SK-N-SH (cell line): ENCODE data around the gene ZMPSTE24. TPM values are rescaled to one million over a fixed set of nuclear protein-coding genes. Genes with fewer than 3 reads are reported as not detected.

Source experiments
- CTCF ChIA-PET: fragments of 300-600, 350-600 bp; formaldehyde crosslinking; extraction: SDS; loops from one replicate; lab custom pipeline; 2021; lab: Yijun Ruan, JAX
- POLR2A ChIA-PET: fragments of 350-600 bp; sonication (Branson Sonifier 250); formaldehyde crosslinking; extraction: SDS; loops from one replicate; lab custom pipeline; 2020; ENCODE audit warnings: antibody characterized with exemption, inconsistent platforms; lab: Yijun Ruan, JAX
- DNase-seq: peaks from one replicate; pipeline ENCODE4 v3.0.0; 2012
- H2AFZ ChIP-seq: fragments of 200-600 bp; sonication (generic); 2 replicates; pipeline ENCODE4 v1.8.1; 2016; ENCODE audit warnings: antibody characterized with exemption, mild to moderate bottlenecking, low read depth
- H3F3A ChIP-seq: fragments of 200-600 bp; sonication (generic); replicated peaks from 2 replicates; pipeline ENCODE3; 2016; ENCODE audit warnings: antibody characterized with exemption, mild to moderate bottlenecking; ENCODE audit not compliant: insufficient read depth
- H3K27ac ChIP-seq, 2 experiments: fragments of 200-500 bp in 1 of 2; fragments of 200-600 bp in 1 of 2; sonication (Bioruptor generic) in 1 of 2; sonication (generic), shearing (Covaris generic) in 1 of 2; 2 replicates each; pipeline versions ENCODE4 v1.5.1 to v1.6.1; 2014 to 2016; ENCODE audit warnings: low read depth in 2 of 2, inconsistent platforms in 1 of 2, low read length in 1 of 2, mild to moderate bottlenecking in 1 of 2, mixed read lengths in 1 of 2
- H3K27me3 ChIP-seq: fragments of 200-600 bp; sonication (generic), shearing (Covaris generic); 2 replicates; pipeline ENCODE4 v1.6.1; 2016; ENCODE audit warnings: mixed run types; ENCODE audit not compliant: insufficient read depth
- H3K36me3 ChIP-seq, 2 experiments: fragments of 200-500 bp in 1 of 2; fragments of 200-600 bp in 1 of 2; sonication (Bioruptor generic) in 1 of 2; sonication (generic) in 1 of 2; replicated peaks in 1 of 2; 2 replicates each; pipeline versions ENCODE3 to v1.5.1; 2014 to 2016; ENCODE audit warnings: low read length in 1 of 2, mild to moderate bottlenecking in 1 of 2; ENCODE audit not compliant: insufficient read depth in 2 of 2, control insufficient read depth in 1 of 2
- H3K4me1 ChIP-seq, 2 experiments: fragments of 200-500 bp in 1 of 2; fragments of 200-600 bp in 1 of 2; sonication (Bioruptor generic) in 1 of 2; sonication (generic), shearing (Covaris generic) in 1 of 2; 2 replicates each; pipeline versions ENCODE4 v1.5.1 to v1.6.1; 2014 to 2016; ENCODE audit warnings: low read depth in 1 of 2, low read length in 1 of 2, mixed run types in 1 of 2; ENCODE audit not compliant: insufficient read depth in 2 of 2, control insufficient read depth in 1 of 2
- H3K4me2 ChIP-seq: fragments of 200-600 bp; sonication (generic), shearing (Covaris generic); 2 replicates; pipeline ENCODE4 v1.6.1; 2017; ENCODE audit warnings: mixed run types
- H3K4me3 ChIP-seq, 2 experiments: fragments of 200-500 bp in 1 of 2; fragments of 200-600 bp in 1 of 2; sonication (Bioruptor generic) in 1 of 2; sonication (generic), shearing (Covaris generic) in 1 of 2; 2 replicates each; pipeline versions ENCODE4 v1.5.1 to v1.8.1; 2014 to 2016; ENCODE audit warnings: low read depth in 2 of 2, inconsistent platforms in 1 of 2, low read length in 1 of 2, mild to moderate bottlenecking in 1 of 2, mixed read lengths in 1 of 2, moderate library complexity in 1 of 2
- H3K79me2 ChIP-seq: fragments of 200-600 bp; sonication (generic); 2 replicates; pipeline ENCODE4 v1.8.1; 2017; ENCODE audit warnings: mild to moderate bottlenecking; ENCODE audit not compliant: insufficient read depth
- H3K9ac ChIP-seq: fragments of 200-600 bp; sonication (generic); 2 replicates; pipeline ENCODE4 v1.6.1; 2017; ENCODE audit warnings: mixed run types
- H3K9me2 ChIP-seq: fragments of 200-600 bp; sonication (generic); 2 replicates; pipeline ENCODE4 v1.6.1; 2017; ENCODE audit warnings: mixed run types
- H3K9me3 ChIP-seq: fragments of 200-600 bp; sonication (generic); 2 replicates; pipeline ENCODE4 v1.6.1; 2017; ENCODE audit warnings: mixed run types, mild to moderate bottlenecking, moderate library complexity
- H4K20me1 ChIP-seq: fragments of 200-600 bp; sonication (generic); 2 replicates; pipeline ENCODE4 v1.6.1; 2017; ENCODE audit warnings: mild to moderate bottlenecking, mixed run types; ENCODE audit not compliant: insufficient read depth
- EP300 ChIP-seq, 2 experiments: IDR thresholded peaks; 2 replicates each; pipeline versions ENCODE4 v1.4.0 to v1.6.1; 2012; ENCODE audit warnings: borderline replicate concordance in 1 of 2, low read depth in 1 of 2, low read length in 1 of 2
- EZH2phosphoT487 ChIP-seq: fragments of 200-600 bp; sonication (generic); IDR thresholded peaks from 2 replicates; pipeline ENCODE4 v1.6.1; 2017; ENCODE audit warnings: low read depth, mixed run types, mild to moderate bottlenecking, antibody characterized with exemption, moderate library complexity, borderline replicate concordance
- FOSL2 ChIP-seq: IDR thresholded peaks from 2 replicates; pipeline ENCODE4 v1.4.0; 2012; ENCODE audit warnings: low read depth, mild to moderate bottlenecking, moderate library complexity, borderline replicate concordance
- FOXJ3 ChIP-seq: sonication (generic); formaldehyde crosslinking; IDR thresholded peaks from 2 replicates; pipeline ENCODE4 v1.5.1; 2020; ENCODE audit warnings: mild to moderate bottlenecking, missing genetic modification reagents
- GABPA ChIP-seq: IDR thresholded peaks from 2 replicates; pipeline ENCODE4 v1.4.0; 2012; ENCODE audit warnings: low read depth, mild to moderate bottlenecking
- GATA2 ChIP-seq: sonication (generic); formaldehyde crosslinking; IDR thresholded peaks from 2 replicates; pipeline ENCODE4 v1.5.0; 2020; ENCODE audit warnings: mild to moderate bottlenecking, missing genetic modification reagents
- MAX ChIP-seq: IDR thresholded peaks from 2 replicates; pipeline ENCODE4 v1.4.0; 2012; ENCODE audit warnings: low read depth
- MEF2A ChIP-seq: IDR thresholded peaks from 2 replicates; pipeline ENCODE4 v1.4.0; 2012; ENCODE audit warnings: low read depth, borderline replicate concordance
- NFIC ChIP-seq: IDR thresholded peaks from 2 replicates; pipeline ENCODE4 v1.4.0; 2012; ENCODE audit warnings: borderline replicate concordance
- NRF1 ChIP-seq: IDR thresholded peaks from 2 replicates; pipeline ENCODE4 v1.6.1; 2012; ENCODE audit warnings: low read depth, mild to moderate bottlenecking, low read length
- REST ChIP-seq: IDR thresholded peaks from 2 replicates; pipeline ENCODE4 v1.6.1; 2012; ENCODE audit warnings: mild to moderate bottlenecking, low read depth, low read length, moderate library complexity
- SIN3A ChIP-seq: IDR thresholded peaks from 2 replicates; pipeline ENCODE4 v1.6.1; 2012; ENCODE audit warnings: low read depth, mild to moderate bottlenecking, low read length, moderate library complexity, borderline replicate concordance
- SMC3 ChIP-seq: IDR thresholded peaks from 2 replicates; pipeline ENCODE4 v1.6.1; 2012; ENCODE audit warnings: low read depth, low read length, improper control_type of control experiment
- YY1 ChIP-seq: IDR thresholded peaks from 2 replicates; pipeline ENCODE4 v1.4.0; 2012; ENCODE audit warnings: low read depth, mild to moderate bottlenecking
- ZBTB33 ChIP-seq: IDR thresholded peaks from 2 replicates; pipeline ENCODE4 v1.4.0; 2012; ENCODE audit warnings: low read depth, borderline replicate concordance
- WGBS: methylation state at CpG from one replicate; pipeline ENCODE4 v1.1.6; 2017; ENCODE audit warnings: low lambda C conversion rate; 5-methylcytosine and 5-hydroxymethylcytosine counted together
- polyA plus RNA-seq, 3 experiments: library from polyadenylated mRNA; depleted of rRNA; stranded (reverse); fragments of >200 nt; gene quantifications; 2 replicates each; pipeline ENCODE4 v1.2.3, GENCODE V29; 2012

ZMPSTE24 gene
- polyA plus RNA-seq, 1 of the 3 experiments (the other 2 are of a cell fraction), result 13.7 TPM

GRCh38 chr1:40276122-40276521, 18.1 kb downstream of the ZMPSTE24 start:
- 97% methylated on average over 3 of the region's 3 CpGs for WGBS
- Histone ChIP-seq H3K9ac (no peak overlapping the region), H3K4me3 (no peak overlapping the region), H3K27me3 (no peaks in the 10 kb centered on the region), H3K36me3 (peaks cover 35 to 59% of the 10 kb centered on the region in 2 experiments), H3K4me1 (no peaks in the 10 kb centered on the region), H3F3A (peaks cover 6% of the 10 kb centered on the region), H2AFZ (no peak overlapping the region), H3K27ac (no peak overlapping the region), H3K9me3 (no peaks in the 10 kb centered on the region), H3K4me2 (no peak overlapping the region), H3K9me2 (no peaks in the 10 kb centered on the region), H3K79me2 (peaks cover 30% of the 10 kb centered on the region; the same call in 1 of the 2 replicates), H4K20me1 (no peaks in the 10 kb centered on the region)
- no peak for DNase-seq
- CTCF ChIA-PET, result interaction anchor here (0.9 kb wide), 1 partner anchor 133 kb away, joined by 3 read pairs; no protein-coding TSS in a partner anchor
- POLR2A ChIA-PET, result no interaction called here
- TF ChIP-seq NFIC (no peak), GABPA (no peak), GATA2 (no peak), MEF2A (no peak), YY1 (no peak), REST (no peak), NRF1 (no peak), MAX (no peak), EZH2phosphoT487 (no peak), ZBTB33 (no peak), SIN3A (no peak), SMC3 (no peak), FOSL2 (no peak), FOXJ3 (CRISPR knock-in tag) (no peak), EP300 (IDR thresholded peaks at IDR 0.05; ENCODE audit: borderline replicate concordance in 1 of 2, low read depth in 1 of 2, low read length in 1 of 2) (no peak)
